ENCODE results near the gene RPS19.
A peak's percentile ranks its signal among the peaks of the same experiment; 100 is the strongest.

Gene RPS19

DNA sequence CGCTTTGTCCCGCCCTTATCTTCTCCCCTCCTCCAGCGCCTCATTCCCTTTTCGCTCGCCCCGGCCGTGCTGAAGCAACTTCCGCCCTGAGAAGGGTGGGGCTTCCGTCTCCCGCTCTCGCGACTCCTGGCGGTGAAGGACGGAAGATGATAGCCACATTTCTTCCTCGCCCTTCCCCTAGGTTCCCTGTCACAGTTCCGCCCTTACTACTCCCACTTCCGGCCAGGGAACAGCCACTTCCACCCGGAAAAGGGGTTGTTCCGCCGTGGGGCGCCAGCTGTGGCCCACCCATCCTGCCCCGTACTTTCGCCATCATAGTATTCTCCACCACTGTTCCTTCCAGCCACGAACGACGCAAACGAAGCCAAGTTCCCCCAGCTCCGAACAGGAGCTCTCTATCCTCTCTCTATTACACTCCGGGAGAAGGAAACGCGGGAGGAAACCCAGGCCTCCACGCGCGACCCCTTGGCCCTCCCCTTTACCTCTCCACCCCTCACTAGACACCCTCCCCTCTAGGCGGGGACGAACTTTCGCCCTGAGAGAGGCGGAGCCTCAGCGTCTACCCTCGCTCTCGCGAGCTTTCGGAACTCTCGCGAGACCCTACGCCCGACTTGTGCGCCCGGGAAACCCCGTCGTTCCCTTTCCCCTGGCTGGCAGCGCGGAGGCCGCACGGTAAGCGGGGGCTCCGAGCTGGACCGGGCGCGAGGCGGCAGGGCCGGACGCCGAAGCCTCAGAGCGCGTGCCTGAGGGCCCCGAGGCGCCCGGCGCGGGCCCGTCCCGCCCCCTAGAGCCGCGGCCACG is at the start of gene RPS19:
TSS of gene RPS19 (plus strand) at position 638 of the 801 bp plus-strand sequence. CDS start 520 bp downstream, outside the sequence.
- DNase-seq (ENCODE audit: low read depth in 2 of 3, low spot score in 2 of 3), result peak; percentile 94 to 99 (median 96)

DNA sequence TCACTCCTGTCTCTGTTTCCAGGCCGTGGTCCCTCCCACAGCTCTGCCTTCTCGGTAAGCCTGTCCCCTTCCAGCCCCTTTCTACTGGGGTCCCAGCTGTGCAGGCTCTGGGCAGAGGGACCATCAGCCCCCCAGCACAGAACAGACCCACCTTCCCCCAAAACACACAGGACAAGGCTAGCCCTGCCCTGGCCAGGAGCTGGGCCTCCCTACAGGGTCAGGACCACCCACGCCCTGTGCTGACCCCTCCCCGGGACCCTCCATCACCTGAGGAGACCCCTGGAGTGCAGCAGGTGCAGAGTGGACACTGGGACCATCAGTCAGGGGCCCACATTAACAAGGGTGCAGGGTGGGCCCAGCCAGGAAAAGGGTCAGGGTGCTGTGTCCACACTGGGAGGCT is 49.8 kb upstream of the RPS19 start:
- DNase-seq (ENCODE audit: low read depth in 2 of 3, low spot score in 2 of 3), result no peak

DNA sequence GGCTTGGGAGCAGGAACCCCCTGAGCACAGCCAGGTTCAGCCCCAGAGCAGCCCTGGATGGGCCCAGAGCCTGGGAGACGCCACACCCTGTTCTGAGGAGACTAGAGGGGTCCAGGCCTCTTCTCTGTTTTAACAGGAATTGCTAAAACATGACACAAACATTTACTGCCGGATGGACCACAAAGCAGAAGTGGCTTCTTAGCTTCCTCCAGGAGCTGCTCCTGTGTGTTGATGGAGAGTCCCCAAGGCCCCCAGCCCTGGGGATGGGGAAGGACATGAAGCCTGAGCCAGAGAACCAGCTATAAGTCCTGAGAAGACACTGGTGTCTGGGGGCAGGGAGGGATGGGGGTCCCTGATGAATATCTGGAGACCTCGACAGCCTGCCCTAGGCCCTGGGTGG is 49.0 kb upstream of the RPS19 start:
- no peak for DNase-seq (ENCODE audit: low read depth in 2 of 3, low spot score in 2 of 3)

DNA sequence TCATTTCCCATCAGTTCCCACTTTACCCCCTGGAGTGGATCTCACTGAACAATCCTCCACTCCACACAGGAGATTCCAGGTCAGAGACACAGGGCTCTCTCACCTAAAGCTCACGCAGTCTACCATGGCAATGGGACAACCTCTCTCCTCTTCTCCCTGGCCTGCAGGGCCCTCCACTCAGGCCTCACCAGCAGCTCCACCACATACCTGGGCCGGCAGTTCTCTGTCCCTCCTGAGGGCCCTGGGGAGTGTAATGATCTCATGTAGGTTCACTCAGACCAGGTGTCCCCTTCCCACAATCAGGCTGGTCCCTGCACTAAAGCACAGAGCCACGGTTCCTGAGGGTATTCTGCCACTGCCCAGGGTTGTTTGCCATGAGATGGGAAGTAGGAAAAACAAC is 48.1 kb upstream of the RPS19 start:
- no peak for DNase-seq (ENCODE audit: low read depth in 2 of 3, low spot score in 2 of 3)

- DNase-seq (ENCODE audit: low read depth in 2 of 3, low spot score in 2 of 3), result no peak
Measured at GRCh38 chr19:41813911-41814310, 46.1 kb upstream of the RPS19 start.

GRCh38 chr19:41815301-41815700 is 44.8 kb upstream of the RPS19 start:
- no peak for DNase-seq (ENCODE audit: low read depth in 2 of 3, low spot score in 2 of 3)

DNA sequence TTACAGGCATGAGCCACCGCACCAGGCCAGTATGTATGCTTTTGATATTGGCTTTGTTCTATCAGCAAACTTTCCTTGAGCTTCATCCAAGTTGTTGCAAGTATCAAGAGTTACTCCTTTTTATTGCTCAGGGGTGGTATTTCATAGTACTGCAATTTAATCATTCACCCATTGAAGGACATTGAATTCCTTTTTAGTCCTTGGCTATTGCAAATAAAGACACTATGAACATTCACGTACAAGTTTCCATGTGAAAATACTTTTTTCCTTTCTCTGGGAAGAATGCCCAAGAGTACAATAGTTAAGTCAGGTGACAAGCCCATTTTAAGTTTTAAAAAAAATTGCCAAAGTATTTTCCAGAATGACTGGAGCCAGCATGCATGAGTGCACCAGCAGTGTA is 43.3 kb upstream of the RPS19 start:
- DNase-seq (ENCODE audit: low read depth in 2 of 3, low spot score in 2 of 3), result no peak

DNA sequence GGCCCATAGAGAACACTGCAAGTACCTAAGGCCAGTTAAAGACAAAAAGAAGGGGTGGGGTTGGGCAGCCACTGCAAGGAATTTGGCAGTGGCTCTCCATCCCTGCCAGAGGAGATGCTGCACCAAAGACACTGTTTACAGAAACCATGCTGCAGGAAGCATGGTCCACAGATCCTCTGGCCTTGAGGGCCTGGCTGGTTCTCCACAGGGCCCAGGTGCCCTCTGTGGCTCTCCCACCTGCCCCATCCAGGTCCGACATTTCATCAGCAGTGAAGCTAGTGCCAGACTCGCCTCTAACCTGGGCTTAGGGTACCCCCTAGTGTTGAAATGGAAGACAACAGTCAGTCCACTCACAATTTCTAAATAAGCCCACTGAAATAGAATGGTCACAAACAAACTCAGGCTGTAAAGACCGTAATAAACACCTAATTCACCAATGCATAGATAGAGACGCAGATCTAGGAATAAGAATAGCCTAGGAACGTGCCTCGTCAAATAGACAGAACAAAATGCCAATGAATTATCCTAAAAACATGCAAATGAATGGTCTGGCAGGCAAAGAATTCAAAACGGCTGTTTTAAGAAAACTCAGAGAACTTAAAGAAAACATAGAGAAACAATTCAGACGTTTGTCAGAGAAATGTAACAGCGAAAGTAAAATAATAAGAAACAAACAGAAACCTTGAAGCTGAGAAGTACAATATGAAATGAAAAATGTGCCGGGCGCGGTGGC is 38.9 kb upstream of the RPS19 start:
- no peak for DNase-seq (ENCODE audit: low read depth in 2 of 3, low spot score in 2 of 3)

DNA sequence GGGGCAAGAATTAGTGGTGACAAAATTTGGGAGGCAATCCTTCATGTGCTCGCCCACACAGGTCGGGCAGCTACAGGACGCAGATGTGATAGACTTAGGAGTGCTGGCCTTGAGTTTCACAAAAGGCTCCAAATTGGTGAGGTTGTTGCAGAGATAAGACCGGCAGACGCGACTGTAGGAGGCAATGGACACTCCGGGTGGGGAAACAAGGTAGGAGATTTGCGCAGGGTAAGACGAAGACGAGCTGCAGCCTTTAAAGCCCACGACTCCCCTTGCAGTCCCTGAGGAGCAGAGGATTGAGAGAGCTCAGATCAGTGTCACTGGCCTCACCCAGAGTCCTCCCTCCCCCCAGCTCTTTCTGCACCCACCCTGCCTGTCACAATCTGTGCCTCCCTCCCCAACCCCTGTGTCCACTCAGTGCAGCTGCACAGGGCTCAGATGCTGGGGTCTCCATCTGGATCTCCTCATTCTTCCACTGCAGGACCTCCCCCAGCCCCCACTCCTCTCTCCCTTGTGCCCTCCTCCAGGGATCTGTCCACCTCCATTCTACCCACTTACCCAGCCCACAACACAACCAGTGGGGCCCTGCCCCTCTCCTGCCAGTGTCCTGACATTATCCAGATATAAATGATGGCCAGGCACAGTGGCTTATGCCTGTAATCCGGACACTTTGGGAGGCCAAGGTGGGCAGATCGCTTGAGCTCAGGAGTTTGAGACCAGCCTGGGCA is 21.9 kb upstream of the RPS19 start:
- DNase-seq (ENCODE audit: low read depth in 2 of 3, low spot score in 2 of 3), result no peak

DNA sequence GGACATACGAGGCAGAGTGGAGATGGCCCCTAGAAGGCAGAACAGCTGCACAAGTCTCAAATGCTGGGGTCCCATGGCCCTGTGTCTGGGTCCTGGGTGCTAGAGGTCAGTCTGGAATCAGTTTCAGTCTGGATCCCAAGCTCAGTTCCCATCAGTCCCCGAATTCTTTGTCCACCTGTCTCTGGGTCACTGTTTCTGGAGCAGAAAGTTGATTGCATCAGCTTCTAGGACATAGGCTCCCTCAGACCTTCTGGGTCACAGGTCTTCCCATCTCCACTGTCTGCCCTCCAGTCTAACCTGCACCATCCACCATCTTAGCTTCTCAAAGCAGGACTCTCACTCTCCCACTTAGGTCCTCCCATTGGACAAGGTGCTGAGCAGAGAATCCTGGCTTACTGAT is 20.8 kb upstream of the RPS19 start:
- no peak for DNase-seq (ENCODE audit: low read depth in 2 of 3, low spot score in 2 of 3)

- DNase-seq (ENCODE audit: low read depth in 2 of 3, low spot score in 2 of 3), result no peak
Measured at GRCh38 chr19:41843371-41843770, 16.7 kb upstream of the RPS19 start.

DNA sequence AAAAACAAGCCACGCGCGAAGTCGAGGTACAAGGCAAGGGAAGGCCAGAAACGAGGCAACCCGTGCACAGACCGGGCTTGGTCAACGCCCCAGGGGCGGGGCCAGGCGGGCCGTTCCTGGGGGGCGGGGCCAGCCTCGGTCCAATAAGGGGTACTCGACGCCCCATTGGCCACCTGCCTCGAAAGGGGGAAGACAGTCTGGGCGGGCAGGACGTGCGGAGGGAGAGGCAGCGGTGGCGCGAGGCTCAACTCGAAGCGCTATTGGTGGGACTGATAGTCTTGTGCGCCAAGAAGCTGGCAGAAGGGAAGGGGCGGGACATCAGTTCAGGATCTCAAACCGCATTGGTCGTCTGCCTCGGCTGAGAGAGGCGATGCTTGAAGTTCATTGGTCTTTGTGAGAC is 15.5 kb upstream of the RPS19 start, which contains the start of gene LYPD4:
TSS of gene LYPD4 (minus strand) at position 83 of the 400 bp plus-strand sequence. CDS start 5,398 bp downstream, outside the sequence.
- DNase-seq (ENCODE audit: low read depth in 2 of 3, low spot score in 2 of 3), result no peak

GRCh38 chr19:41845001-41845050 is 15.2 kb upstream of the RPS19 start, which contains the start of gene DMRTC2:
Gene DMRTC2, plus strand, starts transcription at chr19:41845042. Its CDS starts 2,387 bp downstream, at chr19:41847429.
- DNase-seq (ENCODE audit: low read depth in 2 of 3, low spot score in 2 of 3), result no peak

- DNase-seq (ENCODE audit: low read depth in 2 of 3, low spot score in 2 of 3), result no peak
Measured at GRCh38 chr19:41845051-41845590, 14.9 kb upstream of the RPS19 start.

DNA sequence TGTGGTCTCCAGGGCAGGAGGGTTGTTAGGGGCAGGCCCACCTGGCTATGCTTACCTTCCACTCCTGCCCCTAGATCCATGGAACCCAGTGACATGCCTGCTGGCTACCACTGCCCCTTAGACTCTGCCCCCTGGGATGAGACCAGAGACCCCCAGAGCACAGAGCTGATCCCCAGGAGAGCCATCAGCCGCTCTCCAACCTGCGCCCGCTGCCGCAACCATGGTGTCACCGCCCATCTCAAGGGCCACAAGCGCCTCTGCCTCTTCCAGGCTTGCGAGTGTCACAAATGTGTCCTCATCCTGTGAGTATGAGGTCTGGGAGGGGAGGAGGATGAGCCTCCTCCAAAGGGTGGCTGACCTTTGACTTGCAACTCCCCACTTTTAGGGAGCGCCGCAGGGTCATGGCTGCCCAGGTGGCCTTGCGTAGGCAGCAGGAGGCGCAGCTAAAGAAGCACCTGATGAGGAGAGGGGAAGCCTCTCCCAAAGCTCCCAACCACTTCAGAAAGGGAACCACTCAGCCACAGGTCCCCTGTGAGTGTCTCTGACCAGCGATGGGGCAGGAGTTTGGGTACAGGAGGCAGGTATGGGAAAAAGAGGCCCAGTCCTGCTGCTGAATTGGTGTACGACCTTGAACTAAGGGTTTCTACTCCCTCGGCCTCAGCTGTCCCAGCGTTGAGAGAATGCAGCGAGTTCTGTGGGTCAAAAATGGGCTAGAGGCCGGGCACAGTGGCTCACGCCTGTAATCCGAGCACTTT is 12.5 kb upstream of the RPS19 start:
- DNase-seq (ENCODE audit: low read depth in 2 of 3, low spot score in 2 of 3), result no peak

DNA sequence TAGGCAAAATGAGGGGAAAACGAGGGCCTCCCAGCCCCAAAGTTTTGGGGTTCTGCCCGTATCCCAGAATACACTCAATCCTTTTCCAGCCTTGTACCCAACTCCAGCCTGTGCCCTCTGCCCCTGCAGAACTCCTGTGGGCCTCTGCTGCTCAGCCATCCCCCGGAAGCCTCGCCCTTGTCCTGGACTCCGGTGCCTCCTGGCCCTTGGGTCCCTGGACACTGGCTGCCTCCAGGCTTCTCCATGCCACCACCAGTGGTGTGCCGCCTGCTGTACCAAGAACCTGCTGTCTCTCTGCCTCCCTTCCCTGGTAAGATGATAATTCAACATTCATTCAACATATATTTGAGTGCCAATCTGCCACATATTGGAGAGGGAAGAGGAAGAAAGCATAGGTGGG is 11.4 kb upstream of the RPS19 start:
- no peak for DNase-seq (ENCODE audit: low read depth in 2 of 3, low spot score in 2 of 3)

GRCh38 chr19:41849067-41849466 is 11.0 kb upstream of the RPS19 start:
- DNase-seq (ENCODE audit: low read depth in 2 of 3, low spot score in 2 of 3), result no peak

DNA sequence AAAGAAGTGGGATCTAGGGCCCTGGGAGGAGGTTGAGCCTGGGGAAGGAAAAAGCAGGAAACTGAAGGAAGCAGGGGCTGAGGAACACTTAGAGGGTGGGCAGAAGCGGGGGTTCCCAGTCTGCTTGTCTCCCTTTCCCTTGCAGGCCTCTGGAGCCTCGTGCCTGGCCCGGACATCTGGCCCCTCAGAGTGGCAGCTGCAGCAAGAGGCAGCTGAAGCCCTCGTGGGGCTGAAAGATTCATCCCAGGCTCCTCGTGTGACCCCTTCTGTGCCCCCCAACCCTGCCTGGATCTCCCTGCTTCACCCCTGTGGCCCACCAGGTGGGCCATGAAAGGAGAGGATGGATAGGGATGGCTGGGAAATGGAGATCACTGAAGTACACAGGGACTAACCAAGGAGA is 9.7 kb upstream of the RPS19 start:
- no peak for DNase-seq (ENCODE audit: low read depth in 2 of 3, low spot score in 2 of 3)

DNA sequence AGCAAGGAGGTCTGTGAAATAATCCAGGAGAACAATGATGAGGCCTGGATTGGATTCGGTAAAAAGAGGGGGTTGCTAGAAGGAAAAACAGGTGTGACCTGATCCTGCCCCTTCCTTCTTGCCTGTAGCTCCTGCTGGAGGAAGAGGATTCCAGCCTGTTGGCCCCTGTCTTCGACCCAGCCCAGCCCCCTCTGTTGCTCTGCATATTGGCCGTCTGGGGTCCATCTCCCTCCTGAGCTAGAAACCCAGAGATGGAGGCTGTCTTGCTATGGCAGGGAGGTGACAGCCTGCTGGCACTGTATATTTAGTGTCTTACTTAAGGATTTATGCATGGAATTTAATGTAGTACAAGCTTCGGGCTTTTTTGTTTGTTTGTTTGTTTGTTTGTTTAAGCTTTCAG is 8.6 kb upstream of the RPS19 start:
- no peak for DNase-seq (ENCODE audit: low read depth in 2 of 3, low spot score in 2 of 3)

- no peak for DNase-seq (ENCODE audit: low read depth in 2 of 3, low spot score in 2 of 3)
Measured at GRCh38 chr19:41853344-41853743, 6.7 kb upstream of the RPS19 start.

GRCh38 chr19:41853768-41854167 is 6.3 kb upstream of the RPS19 start:
- DNase-seq (ENCODE audit: low read depth in 2 of 3, low spot score in 2 of 3), result no peak
